ENCODE measurements around the gene TSPAN9. TPM values are rescaled to one million over a fixed set of nuclear protein-coding genes. Genes with fewer than 3 reads are reported as not detected.
A peak's percentile ranks its signal among the peaks of the same experiment; 100 is the strongest.

Gene TSPAN9
- total and polyA plus RNA-seq, 4 donors: 7.1 to 50.6 (median 35.5) TPM

GRCh38 chr12:3149515-3150307 is 72.5 kb downstream of the TSPAN9 start:
- no peaks in the 10 kb centered on the region for H3K9me3 ChIP-seq (ENCODE audit: control insufficient read depth, low read length)
- H3K4me3 ChIP-seq (ENCODE audit: low read length in 2 of 2): no peak overlapping the region
- H3K4me1 ChIP-seq (ENCODE audit: control insufficient read depth in 1 of 2, insufficient read depth in 2 of 2, low read length in 2 of 2): no peaks in the 10 kb centered on the region
- no peaks in the 10 kb centered on the region for H3K36me3 ChIP-seq (ENCODE audit: control insufficient read depth in 1 of 2, insufficient read depth in 2 of 2, low read length in 1 of 2)
- WGBS, 2 donors: 43 to 61% methylated on average over 10 of the region's 10 CpGs
- H3K27ac ChIP-seq (ENCODE audit: low read depth in 1 of 2, low read length in 2 of 2): peak overlapping the region in 1 of 2 donors; percentile 84
- intact Hi-C loops (cut with DNase I): loop anchor here (2.0 to 5.0 kb wide), 2 partner anchors 53 kb away; no protein-coding TSS in a partner anchor
- no peaks in the 10 kb centered on the region for H3K27me3 ChIP-seq (ENCODE audit: control insufficient read depth in 1 of 2, insufficient read depth in 2 of 2, low read length in 1 of 2)
- DNase-seq (peak in 1 of 2 donors; percentile 65), ATAC-seq (ENCODE audit: low FRiP score) (no peak)

DNA sequence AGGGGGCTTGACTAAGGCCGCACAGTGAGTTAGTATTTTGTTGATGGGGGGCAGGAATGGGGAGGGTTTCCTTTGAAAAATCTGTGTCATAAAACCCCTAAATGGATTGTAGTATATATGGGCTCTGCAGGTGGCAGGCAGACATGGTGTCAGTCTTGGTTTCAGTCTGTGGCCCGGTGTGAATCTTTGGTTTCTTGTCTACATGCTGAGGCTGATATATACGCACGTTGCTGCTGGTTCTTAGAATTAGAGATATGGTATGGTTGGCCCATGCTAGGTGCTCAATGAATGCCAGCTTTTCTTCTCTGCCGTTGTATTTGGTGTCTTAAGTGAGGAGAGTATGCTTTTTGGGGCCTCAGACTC is 73.1 kb downstream of the TSPAN9 start:
- H3K27me3 ChIP-seq (ENCODE audit: control insufficient read depth in 1 of 2, insufficient read depth in 2 of 2, low read length in 1 of 2): no peaks in the 10 kb centered on the region
- H3K36me3 ChIP-seq (ENCODE audit: control insufficient read depth in 1 of 2, insufficient read depth in 2 of 2, low read length in 1 of 2): no peaks in the 10 kb centered on the region
- DNase-seq (no peak), ATAC-seq (ENCODE audit: low FRiP score) (no peak)
- H3K4me1 ChIP-seq (ENCODE audit: control insufficient read depth in 1 of 2, insufficient read depth in 2 of 2, low read length in 2 of 2): no peaks in the 10 kb centered on the region
- intact Hi-C loops (cut with DNase I): loop anchor here (2.0 to 5.0 kb wide), 2 partner anchors 52 to 53 kb away; no protein-coding TSS in a partner anchor
- H3K27ac ChIP-seq (ENCODE audit: low read depth in 1 of 2, low read length in 2 of 2): peak overlapping the region; percentile 12 to 84
- no peaks in the 10 kb centered on the region for H3K9me3 ChIP-seq (ENCODE audit: control insufficient read depth, low read length)
- 29 to 37% methylated on average over 5 of the region's 5 CpGs for WGBS, 2 donors
- H3K4me3 ChIP-seq (ENCODE audit: low read length in 2 of 2): no peak overlapping the region

GRCh38 chr12:3150931-3151835 is 74.0 kb downstream of the TSPAN9 start:
- H3K36me3 ChIP-seq (ENCODE audit: control insufficient read depth in 1 of 2, insufficient read depth in 2 of 2, low read length in 1 of 2): no peaks in the 10 kb centered on the region
- no peaks in the 10 kb centered on the region for H3K4me1 ChIP-seq (ENCODE audit: control insufficient read depth in 1 of 2, insufficient read depth in 2 of 2, low read length in 2 of 2)
- H3K27me3 ChIP-seq (ENCODE audit: control insufficient read depth in 1 of 2, insufficient read depth in 2 of 2, low read length in 1 of 2): no peaks in the 10 kb centered on the region
- intact Hi-C loops (cut with DNase I): loop anchor here (2.0 to 5.0 kb wide), 2 partner anchors 51 to 52 kb away; no protein-coding TSS in a partner anchor
- 2 to 6% methylated on average over 19 of the region's 19 CpGs for WGBS, 2 donors
- ATAC-seq (ENCODE audit: low FRiP score) (peak; percentile 12), DNase-seq (peak in 1 of 2 donors; percentile 72)
- no peaks in the 10 kb centered on the region for H3K9me3 ChIP-seq (ENCODE audit: control insufficient read depth, low read length)
- peak overlapping the region; percentile 12 to 84 for H3K27ac ChIP-seq (ENCODE audit: low read depth in 1 of 2, low read length in 2 of 2)
- no peak overlapping the region for H3K4me3 ChIP-seq (ENCODE audit: low read length in 2 of 2)

DNA sequence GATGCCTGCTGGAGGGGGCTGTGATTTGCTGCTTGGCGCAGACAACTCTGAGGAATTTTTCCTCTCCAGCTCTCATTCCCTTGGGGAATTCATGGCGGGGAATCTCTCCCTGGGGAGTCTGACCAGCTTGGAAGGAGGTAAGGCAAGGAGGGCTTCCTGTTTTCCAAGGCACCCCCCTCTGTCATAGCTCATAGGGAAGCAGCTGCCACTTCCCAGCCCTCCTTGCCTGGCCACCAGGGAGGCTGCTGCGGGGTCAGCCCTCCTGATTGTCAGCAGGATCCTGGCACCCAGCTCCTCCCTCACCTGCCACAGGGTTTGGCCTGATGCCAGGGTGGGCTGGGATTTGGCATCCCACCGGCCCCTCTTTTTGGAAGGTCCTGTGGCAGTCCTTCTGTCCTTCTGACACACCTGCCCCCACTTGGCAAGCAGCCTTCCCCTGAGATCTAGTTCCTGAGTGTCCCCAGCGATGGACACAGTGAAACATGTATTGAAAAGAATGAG is 74.9 kb downstream of the TSPAN9 start:
- Histone ChIP-seq H3K9me3 (ENCODE audit: control insufficient read depth, low read length) (no peaks in the 10 kb centered on the region), H3K36me3 (ENCODE audit: control insufficient read depth in 1 of 2, insufficient read depth in 2 of 2, low read length in 1 of 2) (no peaks in the 10 kb centered on the region), H3K27ac (ENCODE audit: low read depth in 1 of 2, low read length in 2 of 2) (peak overlapping the region in 1 of 2 donors; percentile 99), H3K27me3 (ENCODE audit: control insufficient read depth in 1 of 2, insufficient read depth in 2 of 2, low read length in 1 of 2) (no peaks in the 10 kb centered on the region), H3K4me1 (ENCODE audit: control insufficient read depth in 1 of 2, insufficient read depth in 2 of 2, low read length in 2 of 2) (no peaks in the 10 kb centered on the region), H3K4me3 (ENCODE audit: low read length in 2 of 2) (no peak overlapping the region)
- intact Hi-C loops (cut with DNase I): loop anchor here in 1 of 2 donors (5.0 kb wide), 1 partner anchor 50 kb away; no protein-coding TSS in a partner anchor
- ATAC-seq (ENCODE audit: low FRiP score) (peak; percentile 58), DNase-seq (peak; percentile 78 to 84)
- WGBS, 2 donors: 3 to 8% methylated on average over 5 of the region's 5 CpGs

- DNase-seq: peak in 1 of 2 donors; percentile 74
- Histone ChIP-seq H3K27me3 (ENCODE audit: control insufficient read depth in 1 of 2, insufficient read depth in 2 of 2, low read length in 1 of 2) (no peaks in the 10 kb centered on the region), H3K27ac (ENCODE audit: low read depth in 1 of 2, low read length in 2 of 2) (peak overlapping the region in 1 of 2 donors; percentile 99), H3K36me3 (ENCODE audit: control insufficient read depth in 1 of 2, insufficient read depth in 2 of 2, low read length in 1 of 2) (no peaks in the 10 kb centered on the region), H3K9me3 (ENCODE audit: control insufficient read depth, low read length) (no peaks in the 10 kb centered on the region), H3K4me3 (ENCODE audit: low read length in 2 of 2) (no peak overlapping the region), H3K4me1 (ENCODE audit: control insufficient read depth in 1 of 2, insufficient read depth in 2 of 2, low read length in 2 of 2) (no peaks in the 10 kb centered on the region)
- intact Hi-C loops (cut with DNase I): loop anchor here in 1 of 2 donors (5.0 kb wide), 1 partner anchor 49 kb away; no protein-coding TSS in a partner anchor
- no peak for ATAC-seq (ENCODE audit: low FRiP score)
- WGBS, 2 donors: 80 to 86% methylated on average over 11 of the region's 11 CpGs
Measured at GRCh38 chr12:3152892-3153291, 75.7 kb downstream of the TSPAN9 start.

GRCh38 chr12:3154006-3154405 is 76.8 kb downstream of the TSPAN9 start:
- WGBS, 2 donors: 90 to 93% methylated on average over 5 of the region's 5 CpGs
- Histone ChIP-seq H3K4me3 (ENCODE audit: low read length in 2 of 2) (no peak overlapping the region), H3K9me3 (ENCODE audit: control insufficient read depth, low read length) (no peaks in the 10 kb centered on the region), H3K4me1 (ENCODE audit: control insufficient read depth in 1 of 2, insufficient read depth in 2 of 2, low read length in 2 of 2) (no peaks in the 10 kb centered on the region), H3K27me3 (ENCODE audit: control insufficient read depth in 1 of 2, insufficient read depth in 2 of 2, low read length in 1 of 2) (no peaks in the 10 kb centered on the region), H3K27ac (ENCODE audit: low read depth in 1 of 2, low read length in 2 of 2) (no peak overlapping the region), H3K36me3 (ENCODE audit: control insufficient read depth in 1 of 2, insufficient read depth in 2 of 2, low read length in 1 of 2) (no peaks in the 10 kb centered on the region)
- intact Hi-C loops (cut with DNase I): loop anchor here in 1 of 2 donors (5.0 kb wide), 1 partner anchor 48 kb away; no protein-coding TSS in a partner anchor
- ATAC-seq (ENCODE audit: low FRiP score) (no peak), DNase-seq (no peak)

GRCh38 chr12:3155702-3156370 is 78.7 kb downstream of the TSPAN9 start:
- intact Hi-C loops (cut with DNase I): no loop called here
- no peaks in the 10 kb centered on the region for H3K36me3 ChIP-seq (ENCODE audit: control insufficient read depth in 1 of 2, insufficient read depth in 2 of 2, low read length in 1 of 2)
- H3K9me3 ChIP-seq (ENCODE audit: control insufficient read depth, low read length): no peaks in the 10 kb centered on the region
- H3K27ac ChIP-seq (ENCODE audit: low read depth in 1 of 2, low read length in 2 of 2): no peak overlapping the region
- no peaks in the 10 kb centered on the region for H3K27me3 ChIP-seq (ENCODE audit: control insufficient read depth in 1 of 2, insufficient read depth in 2 of 2, low read length in 1 of 2)
- no peak overlapping the region for H3K4me3 ChIP-seq (ENCODE audit: low read length in 2 of 2)
- 85 to 90% methylated on average over 15 of the region's 15 CpGs for WGBS, 2 donors
- peaks cover 2 to 5% of the 10 kb centered on the region in 2 donors for H3K4me1 ChIP-seq (ENCODE audit: control insufficient read depth in 1 of 2, insufficient read depth in 2 of 2, low read length in 2 of 2)
- DNase-seq (peak in 1 of 2 donors; percentile 61), ATAC-seq (ENCODE audit: low FRiP score) (no peak)

Data from aorta (tissue), 5 donors.